Activated T-helper 1 cell treated with anti-CD3 and anti-CD28 coated beads, Interleukin-2, amount 50 U/mL, for 16 hours (primary cell): ENCODE results near the gene CD300LB.
"Not testable (repeated sequence)": the region's sequence is repeated elsewhere in the genome, so short reads cannot be mapped to it uniquely, and the experiment has no call there.

Experiments
- DNase-seq, 2 donors: peaks; one replicate each; pipeline ENCODE4 v3.0.0-alpha.2; 2020; ENCODE audit warnings: low read depth in 1 of 2, low spot score in 1 of 2

The CD300LB gene

GRCh38 chr17:74526681-74527080, 4.6 kb downstream of the CD300LB start:
- DNase-seq, result no peak

DNA sequence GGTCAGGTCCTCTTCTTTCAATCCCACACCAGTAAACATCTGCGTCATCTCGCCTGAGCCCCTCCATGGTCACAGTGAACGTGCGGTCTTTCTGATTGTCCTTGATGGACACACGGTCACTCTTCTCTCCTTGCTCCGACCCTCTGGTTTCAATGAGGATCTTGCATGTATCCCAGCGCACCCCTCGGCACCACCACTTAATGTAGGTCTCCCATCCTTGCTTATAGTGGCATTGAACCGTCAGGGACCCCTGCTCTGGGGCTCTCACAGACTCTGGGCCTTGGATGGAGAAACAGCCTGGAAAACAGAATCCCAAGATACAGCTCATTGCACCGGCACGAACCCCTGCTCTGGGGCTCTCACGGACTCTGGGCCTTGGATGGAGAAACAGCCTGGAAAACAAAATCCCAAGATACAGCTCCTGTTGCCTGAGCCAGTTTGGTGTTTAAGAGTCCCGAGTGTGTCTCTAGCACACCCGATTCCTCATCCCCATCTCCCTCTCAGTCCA, 5.4 kb downstream of the CD300LB start:
- no peak for DNase-seq

DNA sequence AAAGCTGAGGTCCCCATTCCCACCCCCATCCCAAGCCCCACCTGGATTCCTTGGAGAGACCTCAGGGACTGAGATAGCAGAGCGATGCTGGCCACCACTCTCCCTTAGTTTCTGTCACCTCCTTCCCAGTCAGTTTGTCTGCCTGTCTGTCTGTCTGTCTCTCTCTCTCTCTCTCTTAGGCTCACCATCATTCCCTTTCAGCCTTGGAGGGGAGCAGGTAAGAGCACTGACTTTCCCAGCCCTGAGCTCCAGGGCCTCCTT, 5.9 kb downstream of the CD300LB start:
- no peak for DNase-seq

DNA sequence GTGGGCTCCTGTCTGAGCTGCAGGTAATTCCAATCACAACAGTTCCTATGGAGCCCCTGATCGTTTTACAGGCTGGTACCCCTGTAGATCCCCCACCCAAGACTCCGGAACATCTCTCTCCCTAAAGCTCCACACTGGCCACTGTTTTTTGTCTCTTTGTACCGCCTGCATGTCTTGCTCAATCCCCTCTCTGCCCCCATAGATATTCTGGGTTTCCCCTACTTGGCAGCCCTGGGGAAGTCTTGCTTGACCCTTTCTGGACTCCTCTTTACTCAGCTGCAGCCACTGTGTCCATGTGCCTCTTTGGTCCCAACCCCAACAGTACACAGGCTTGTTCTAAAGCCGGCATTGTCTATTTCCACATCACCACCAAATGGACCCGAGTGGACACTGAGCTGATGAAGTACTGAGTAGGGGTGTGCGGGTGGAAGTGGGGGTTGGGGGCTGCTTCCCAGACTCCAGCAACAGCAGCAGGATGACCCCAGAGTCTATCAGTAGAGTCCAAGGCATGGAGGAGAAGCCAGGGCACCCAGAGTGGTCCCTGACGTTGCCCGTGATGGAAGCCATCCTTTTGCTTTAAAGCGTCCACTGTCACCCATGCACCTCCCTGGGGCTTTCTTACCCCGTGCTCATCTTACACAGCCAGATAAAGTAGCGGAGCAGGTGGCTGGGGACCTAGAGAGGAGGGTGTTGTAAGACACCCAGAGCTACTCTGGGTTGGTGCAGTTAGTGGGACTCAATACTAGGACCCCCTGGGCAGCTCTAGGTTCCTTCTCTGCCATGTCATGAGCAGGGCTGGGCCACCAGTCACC, 6.4 kb downstream of the CD300LB start:
- no peak for DNase-seq

- no peak for DNase-seq
Observed at GRCh38 chr17:74523308-74523707, 8.0 kb downstream of the CD300LB start.

DNA sequence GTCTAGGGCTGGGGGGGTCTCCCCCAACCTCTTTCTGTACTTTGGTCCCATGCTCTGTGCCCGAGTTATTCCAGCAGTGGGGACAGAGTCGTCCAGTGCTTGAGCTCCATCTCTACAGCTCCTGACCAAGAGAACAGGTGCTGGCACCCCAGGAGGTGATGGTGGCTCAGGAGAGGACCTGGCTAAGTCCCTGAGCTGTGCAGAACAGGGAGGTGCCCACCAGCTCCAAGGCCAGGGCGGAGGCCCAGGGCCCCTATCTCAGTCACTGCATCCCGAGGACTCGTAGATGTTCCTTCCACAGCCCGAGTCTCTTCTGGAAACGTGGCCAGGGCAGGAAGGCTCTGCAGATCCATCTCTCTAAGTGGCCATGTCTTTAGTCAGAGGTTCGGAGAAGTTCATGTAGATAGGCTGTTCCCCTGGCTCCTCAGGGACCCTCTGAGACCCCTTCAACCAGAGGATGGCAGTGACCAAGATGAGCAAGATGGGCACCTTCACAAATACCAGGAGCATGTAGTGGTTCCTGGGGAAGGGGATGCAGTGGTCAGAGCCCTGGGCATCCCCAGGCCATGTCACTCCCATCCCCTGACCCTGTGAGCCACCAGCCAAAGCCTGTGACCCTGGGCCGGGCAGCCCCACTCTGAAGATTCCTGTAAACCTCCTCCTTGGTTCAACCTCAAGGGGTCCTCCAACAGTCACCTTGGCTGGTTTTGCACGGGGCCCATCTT, 8.7 kb downstream of the CD300LB start:
- no peak for DNase-seq

- DNase-seq, result no peak
Observed at GRCh38 chr17:74521701-74522201, 9.5 kb downstream of the CD300LB start.

- no peak for DNase-seq
Observed at GRCh38 chr17:74520790-74521480, 10.3 kb downstream of the CD300LB start.

GRCh38 chr17:74520016-74520434, 11.2 kb downstream of the CD300LB start:
- DNase-seq, result no peak

DNA sequence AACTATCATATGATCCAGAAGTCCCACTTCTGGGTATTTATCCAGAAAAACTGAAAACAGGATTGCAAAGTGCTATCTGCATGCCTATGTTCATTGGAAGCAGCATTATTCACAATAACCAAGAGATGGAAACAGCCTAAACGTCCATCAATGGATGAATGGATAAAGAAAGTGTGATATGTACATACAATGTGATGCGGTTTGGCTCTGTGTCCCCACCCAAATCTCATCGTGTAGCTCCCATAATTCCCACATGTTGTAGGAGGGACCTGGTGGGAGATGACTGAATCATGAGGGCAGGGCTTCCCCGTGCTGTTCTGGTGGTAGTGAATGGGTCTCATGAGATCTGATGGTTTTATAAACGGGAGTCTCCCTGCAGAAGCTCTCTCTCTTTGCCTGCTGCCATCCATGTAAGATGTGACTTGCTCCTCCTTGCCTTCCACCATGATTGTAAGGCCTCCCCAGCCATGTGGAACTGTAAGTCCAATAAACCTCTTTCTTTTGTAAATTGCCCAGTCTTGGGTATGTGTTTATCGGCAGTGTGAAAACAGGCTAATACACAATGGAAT, 12.8 kb downstream of the CD300LB start:
- not testable (repeated sequence) for DNase-seq

DNA sequence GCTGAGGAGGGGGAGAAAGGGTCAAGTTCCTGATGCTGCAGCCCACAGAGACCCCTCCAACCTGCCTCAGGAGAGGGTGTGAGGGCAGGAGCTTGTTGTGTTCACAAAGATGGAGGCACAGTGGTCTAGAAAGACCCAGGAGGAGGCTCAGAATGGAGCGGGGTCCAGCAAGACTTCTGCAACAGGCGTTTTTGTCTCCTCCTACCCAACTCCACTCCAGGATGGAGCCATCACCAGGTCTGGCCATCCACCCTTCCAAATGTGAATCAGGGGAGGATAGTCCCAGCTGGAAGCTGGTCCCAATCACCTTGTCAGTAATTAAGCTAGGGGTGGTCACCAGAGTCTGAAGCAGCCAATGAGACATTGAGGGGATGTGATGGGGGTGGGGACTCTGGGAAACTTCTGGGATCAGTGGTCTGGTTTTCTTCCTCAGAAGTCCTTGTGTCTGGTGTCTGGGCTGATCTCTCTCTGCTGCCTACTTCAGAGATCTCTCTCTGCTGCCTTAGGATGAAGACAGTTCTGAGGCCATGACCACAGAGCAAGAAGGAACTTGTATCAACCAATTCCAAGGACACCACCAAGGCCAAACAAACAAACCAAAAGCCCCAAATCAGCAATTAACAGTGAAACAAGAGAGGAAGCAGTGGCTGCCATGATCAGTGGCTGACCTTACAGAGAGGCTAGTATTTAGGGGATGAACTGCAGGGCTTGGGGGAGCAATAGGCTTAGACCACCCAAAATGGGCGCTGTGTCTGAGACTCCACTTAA, 14.5 kb downstream of the CD300LB start:
- no peak for DNase-seq

- no peak for DNase-seq
Observed at GRCh38 chr17:74515941-74516340, 15.3 kb downstream of the CD300LB start.

DNA sequence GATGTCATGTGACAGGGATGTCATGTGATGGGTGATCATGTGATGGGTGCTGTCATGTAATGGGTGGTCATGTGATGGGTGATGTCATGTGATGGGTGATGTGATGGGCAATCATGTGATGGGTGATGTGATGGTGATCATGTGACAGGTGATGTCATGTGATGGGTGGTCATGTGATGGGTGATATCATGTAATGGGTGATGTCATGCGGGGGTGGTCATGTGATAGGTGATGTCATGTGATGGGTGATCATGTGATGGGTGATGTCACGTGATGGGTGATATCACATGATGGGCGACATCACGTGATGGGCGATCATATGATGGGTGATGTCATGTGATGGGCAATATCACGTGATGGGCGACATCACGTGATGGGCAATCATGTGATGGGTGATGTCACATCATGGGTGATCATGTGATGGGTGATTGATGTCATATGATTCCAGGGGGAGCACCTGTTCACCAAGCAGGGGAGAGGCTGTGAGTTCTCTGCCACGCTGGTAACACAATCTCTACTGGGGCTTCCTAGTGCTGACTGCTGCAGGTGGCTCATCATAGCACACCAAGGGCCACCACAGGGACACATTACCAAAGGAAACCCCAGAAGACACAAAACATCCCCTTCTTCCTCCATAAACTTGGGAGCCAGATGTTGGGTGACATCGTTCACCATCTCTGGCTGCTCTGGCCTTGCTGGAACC, 16.5 kb downstream of the CD300LB start:
- no peak for DNase-seq

GRCh38 chr17:74513987-74514631, 17.2 kb downstream of the CD300LB start:
- DNase-seq, result no peak

DNA sequence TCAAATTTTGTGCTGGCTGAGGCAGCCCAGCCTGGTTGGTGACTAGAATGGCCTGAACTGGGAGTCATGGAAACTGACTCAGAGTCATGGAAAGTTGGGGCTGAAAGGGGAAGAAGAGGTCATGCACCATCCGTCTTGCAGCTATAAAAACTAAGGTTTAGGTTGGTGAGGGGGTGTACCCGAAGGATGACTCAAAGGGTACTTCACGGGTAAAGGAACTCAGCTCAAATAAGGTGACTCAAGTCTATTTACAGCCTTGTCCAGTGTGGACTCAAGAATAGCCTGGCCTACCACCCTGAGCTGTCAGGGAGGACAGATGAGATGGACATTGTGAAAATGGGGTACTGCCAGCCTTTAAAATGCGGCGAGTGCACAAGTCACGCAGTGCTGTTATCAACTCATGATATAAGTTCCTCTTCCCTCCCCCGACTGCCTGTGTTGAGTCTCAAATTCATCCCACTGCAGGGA, 18.6 kb downstream of the CD300LB start:
- DNase-seq, result no peak

DNA sequence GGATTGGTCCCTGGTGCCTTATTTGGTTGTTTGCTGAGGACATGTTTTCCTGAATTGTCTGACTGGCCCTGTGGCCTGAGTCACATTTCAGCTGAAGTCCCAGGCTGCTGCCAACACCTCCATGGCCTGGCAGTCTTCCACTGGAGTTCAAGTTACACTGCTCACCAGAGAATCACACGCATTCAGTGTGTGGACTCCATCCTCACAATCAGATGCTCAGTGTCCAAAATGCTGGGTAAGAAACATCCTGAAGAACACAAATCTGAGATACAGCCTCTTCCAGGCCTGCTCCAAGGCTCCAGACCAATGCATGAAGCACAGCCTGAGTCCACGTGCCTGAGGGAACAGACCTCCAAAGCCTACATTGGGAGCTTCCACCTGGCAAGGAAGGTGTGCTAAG, 19.2 kb downstream of the CD300LB start:
- no peak for DNase-seq

DNA sequence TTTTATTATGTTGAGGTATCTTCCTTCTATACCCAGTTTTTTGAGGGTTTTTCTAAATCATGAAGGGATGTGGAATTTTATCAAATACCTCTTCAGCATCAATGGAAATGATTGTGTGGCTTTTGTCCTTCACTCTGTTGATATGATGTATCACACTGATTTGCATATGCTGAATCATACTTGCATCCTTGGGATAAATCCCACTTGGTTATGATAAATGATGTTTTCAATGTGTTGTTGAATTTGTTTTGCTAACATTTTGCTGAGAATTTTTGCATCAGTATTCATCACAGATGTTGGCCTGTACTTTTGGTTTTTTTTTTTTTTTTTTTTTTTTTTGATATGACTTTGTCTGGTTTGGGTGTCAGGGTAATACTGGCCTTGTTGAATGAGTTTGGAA, 23.1 kb downstream of the CD300LB start:
- DNase-seq, result no peak

- DNase-seq, result not testable (repeated sequence)
Observed at GRCh38 chr17:74503949-74504348, 27.3 kb downstream of the CD300LB start.

GRCh38 chr17:74502861-74503260, 28.4 kb downstream of the CD300LB start:
- DNase-seq, result no peak
